SU-DHL-6 (cell line): Measurements from ENCODE around the gene SKI.

Experiments used
- CTCF ChIP-seq: fragments of 200-600 bp; sonication (generic); IDR thresholded peaks from one replicate; pipeline ENCODE4 v1.5.1; 2017; ENCODE audit warnings: antibody characterized with exemption, mild to moderate bottlenecking, low read length, moderate library complexity; ENCODE audit not compliant: insufficient read depth, poor library complexity, severe bottlenecking
- EZH2phosphoT487 ChIP-seq: fragments of 200-600 bp; sonication (generic), shearing (Covaris generic); conservative IDR thresholded peaks from 2 replicates; pipeline ENCODE4 v1.6.1; 2018; ENCODE audit warnings: mild to moderate bottlenecking, antibody characterized with exemption, low read length, moderate library complexity, mixed read lengths

GRCh38 chr1:2190491-2190976 is 37.6 kb upstream of the SKI start:
- TF ChIP-seq CTCF = no peak
- no peak for TF ChIP-seq EZH2phosphoT487
